ENCODE results near the gene PRSS2.

PRSS2 gene

GRCh38 chr7:142804728-142805207, 34.0 kb downstream of the PRSS2 start:
- no peak for DNase-seq

- no peak for DNase-seq
Observed at GRCh38 chr7:142805350-142806021, 34.7 kb downstream of the PRSS2 start.

- no peak for DNase-seq
Observed at GRCh38 chr7:142806022-142806356, 35.2 kb downstream of the PRSS2 start.

GRCh38 chr7:142806957-142807356, 36.2 kb downstream of the PRSS2 start:
- no peak for DNase-seq

- DNase-seq: no peak
Observed at GRCh38 chr7:142807855-142808460, 37.2 kb downstream of the PRSS2 start.

- no peak for DNase-seq
Observed at GRCh38 chr7:142808461-142808801, 37.7 kb downstream of the PRSS2 start.

- DNase-seq: no peak
Observed at GRCh38 chr7:142808802-142809583, 38.2 kb downstream of the PRSS2 start.

- no peak for DNase-seq
Observed at GRCh38 chr7:142809671-142810070, 38.9 kb downstream of the PRSS2 start.

GRCh38 chr7:142811154-142811737, 40.5 kb downstream of the PRSS2 start:
- DNase-seq: peak; percentile 13

GRCh38 chr7:142812437-142813215, 41.9 kb downstream of the PRSS2 start:
- no peak for DNase-seq

- no peak for DNase-seq
Observed at GRCh38 chr7:142813226-142813625, 42.5 kb downstream of the PRSS2 start.

GRCh38 chr7:142813699-142814098, 42.9 kb downstream of the PRSS2 start:
- DNase-seq: no peak

- DNase-seq: no peak
Observed at GRCh38 chr7:142814451-142814850, 43.7 kb downstream of the PRSS2 start.

GRCh38 chr7:142815134-142815533, 44.4 kb downstream of the PRSS2 start:
- DNase-seq: no peak

- no peak for DNase-seq
Observed at GRCh38 chr7:142817506-142817905, 46.7 kb downstream of the PRSS2 start.

- DNase-seq: no peak
Observed at GRCh38 chr7:142819530-142819929, 48.8 kb downstream of the PRSS2 start.

- no peak for DNase-seq
Observed at GRCh38 chr7:142822714-142823113, 51.9 kb downstream of the PRSS2 start.
